HG02610 (cell line): Measurements from ENCODE around the gene SCN5A.

Experiments
- ATAC-seq: cut with Tn5 transposase; IDR thresholded peaks from one replicate; pipeline ENCODE4 v1.9.1; 2021; ENCODE audit warnings: mild to moderate bottlenecking, moderate library complexity; ENCODE audit not compliant: unreplicated experiment

The SCN5A gene

GRCh38 chr3:38648024-38648658 is 1.3 kb downstream of the SCN5A start:
- no peak for ATAC-seq

- no peak for ATAC-seq
Observed at GRCh38 chr3:38647217-38647970, 2.1 kb downstream of the SCN5A start.

- no peak for ATAC-seq
Observed at GRCh38 chr3:38646630-38647029, 2.9 kb downstream of the SCN5A start.

DNA sequence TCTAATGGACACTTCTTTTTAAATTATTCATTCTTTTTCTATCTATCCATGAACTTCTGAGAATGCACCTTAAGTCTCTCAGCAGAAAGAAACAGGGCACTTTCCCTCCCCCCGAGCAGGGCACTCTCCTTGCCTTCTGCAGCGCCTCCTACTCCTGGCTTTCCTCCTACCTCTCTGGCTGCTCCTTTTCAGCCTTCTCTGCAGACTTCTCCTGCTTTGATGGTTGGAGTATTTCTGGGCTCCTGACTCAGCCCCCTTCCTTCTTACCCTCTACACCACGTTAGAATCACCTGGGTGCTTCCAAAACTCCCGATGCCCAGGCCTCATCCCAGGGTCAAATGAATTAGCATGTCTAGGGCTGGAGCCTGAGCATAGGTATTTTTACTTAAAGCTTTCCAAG is 3.4 kb downstream of the SCN5A start:
- no peak for ATAC-seq

DNA sequence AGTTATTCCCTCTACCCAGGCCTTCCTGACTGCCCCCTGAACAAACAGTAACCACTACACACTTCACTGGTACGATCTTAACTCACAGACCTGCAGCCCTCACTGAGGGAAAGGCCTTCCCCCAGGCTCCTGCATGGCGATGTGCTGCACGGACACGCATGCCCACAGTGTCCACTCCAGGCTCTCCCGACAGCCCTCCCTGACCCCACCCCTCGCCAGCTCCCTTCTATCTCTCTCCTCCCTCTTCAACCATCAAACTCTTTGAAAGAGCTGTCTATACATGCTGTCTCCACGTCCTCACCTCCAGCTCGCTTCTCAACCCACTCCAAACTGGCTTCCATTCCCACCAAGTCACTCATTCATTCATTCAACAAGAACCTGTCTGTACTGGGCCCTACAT is 3.9 kb downstream of the SCN5A start:
- no peak for ATAC-seq

GRCh38 chr3:38645076-38645475 is 4.4 kb downstream of the SCN5A start:
- ATAC-seq: no peak

GRCh38 chr3:38644662-38645053 is 4.8 kb downstream of the SCN5A start:
- ATAC-seq: no peak

DNA sequence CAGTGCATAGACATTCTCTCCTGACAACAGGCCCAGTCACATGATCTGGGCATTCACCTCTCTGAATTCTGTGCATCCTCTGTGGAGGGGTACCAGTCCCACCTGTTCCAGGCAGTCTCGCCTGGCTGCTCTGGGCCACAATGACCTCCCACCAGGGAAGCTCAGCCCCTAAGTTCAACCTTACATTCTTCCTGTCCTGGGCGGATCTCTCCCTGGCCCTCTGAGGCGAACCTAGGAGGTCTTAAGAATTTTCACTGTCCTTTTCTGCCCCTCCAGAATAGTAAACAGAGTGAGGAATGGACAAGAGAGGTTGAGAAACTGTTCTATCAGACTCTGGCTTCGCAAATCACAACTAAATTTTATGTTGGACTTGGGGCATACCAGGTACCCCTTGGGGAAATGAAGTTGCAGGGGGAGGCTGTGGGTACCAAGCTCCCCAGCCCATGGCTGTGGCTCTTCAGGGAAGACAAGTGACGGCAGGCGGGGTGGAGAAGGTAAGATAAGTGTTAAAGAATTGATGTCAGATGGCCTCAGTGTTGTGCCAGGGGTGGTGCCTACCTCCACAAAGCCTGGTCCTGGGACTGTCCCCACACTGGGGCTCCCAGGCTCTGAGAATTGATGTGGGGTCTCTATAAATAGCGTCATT is 5.3 kb downstream of the SCN5A start:
- ATAC-seq: no peak

DNA sequence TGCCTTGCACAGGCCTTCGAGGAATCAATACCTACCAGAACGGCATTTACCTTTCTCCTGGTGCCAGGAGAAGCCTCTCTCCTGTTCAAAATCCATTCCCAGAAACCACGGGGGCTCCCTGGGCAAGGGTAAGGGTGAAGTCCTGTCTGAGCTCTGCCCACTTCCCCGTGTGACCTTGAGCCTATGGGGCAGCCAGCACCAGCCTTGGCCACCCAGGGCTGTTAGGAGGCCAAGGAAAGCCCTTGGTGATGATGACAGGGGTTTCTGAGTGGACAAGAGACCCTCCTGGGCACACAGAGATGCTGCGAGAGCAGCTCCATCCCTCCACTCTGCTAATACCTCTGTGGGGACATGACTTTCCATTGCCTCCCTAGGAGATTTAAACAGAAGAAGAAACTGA is 5.9 kb downstream of the SCN5A start:
- ATAC-seq: no peak

GRCh38 chr3:38643090-38643489 is 6.4 kb downstream of the SCN5A start:
- no peak for ATAC-seq

- ATAC-seq: no peak
Observed at GRCh38 chr3:38641461-38642110, 7.9 kb downstream of the SCN5A start.

GRCh38 chr3:38640661-38641452 is 8.6 kb downstream of the SCN5A start:
- no peak for ATAC-seq

GRCh38 chr3:38638354-38638753 is 11.1 kb downstream of the SCN5A start:
- ATAC-seq: no peak

GRCh38 chr3:38637906-38638305 is 11.6 kb downstream of the SCN5A start:
- no peak for ATAC-seq

- no peak for ATAC-seq
Observed at GRCh38 chr3:38636881-38637280, 12.6 kb downstream of the SCN5A start.

GRCh38 chr3:38636464-38636863 is 13.0 kb downstream of the SCN5A start:
- no peak for ATAC-seq

DNA sequence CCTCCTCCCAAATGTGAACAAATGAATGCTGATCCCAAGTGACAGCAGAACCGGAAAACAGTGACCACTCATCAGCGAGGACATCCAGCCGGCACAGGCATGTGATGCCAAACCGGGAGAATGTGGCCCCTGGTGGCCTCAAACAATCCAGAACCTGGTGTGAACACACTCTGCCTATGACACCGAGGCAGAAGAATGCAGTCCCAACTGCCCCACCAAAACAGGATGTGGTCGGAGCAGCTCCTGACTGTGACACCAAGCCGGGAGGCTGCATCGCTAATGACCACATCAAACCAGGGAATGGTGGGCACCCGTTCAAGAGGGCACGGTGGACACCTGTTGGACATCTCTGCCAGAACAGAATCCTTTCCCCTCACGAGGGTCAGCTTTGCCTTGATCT is 15.4 kb downstream of the SCN5A start:
- no peak for ATAC-seq

DNA sequence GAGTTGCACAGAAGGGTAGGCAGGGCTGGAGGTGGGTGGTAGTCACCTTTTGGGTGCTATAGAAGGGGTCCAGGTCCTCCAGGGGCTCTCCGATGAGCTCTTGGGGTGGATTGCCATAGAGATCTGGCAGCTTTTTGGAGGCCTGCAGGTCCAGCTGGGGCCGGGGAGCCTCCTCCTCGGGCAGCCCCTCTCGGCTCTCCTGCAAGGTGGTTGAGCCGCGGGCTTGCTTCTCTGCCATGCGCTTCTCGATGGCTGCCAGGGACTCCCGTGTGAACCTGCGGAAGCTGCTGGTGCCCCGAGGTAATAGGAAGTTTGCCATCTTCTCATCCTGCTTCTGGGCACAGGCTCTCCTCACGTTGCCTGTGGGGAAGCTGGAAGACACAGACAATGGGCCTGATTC is 16.5 kb downstream of the SCN5A start:
- ATAC-seq: no peak

GRCh38 chr3:38630606-38631005 is 18.9 kb downstream of the SCN5A start:
- no peak for ATAC-seq

DNA sequence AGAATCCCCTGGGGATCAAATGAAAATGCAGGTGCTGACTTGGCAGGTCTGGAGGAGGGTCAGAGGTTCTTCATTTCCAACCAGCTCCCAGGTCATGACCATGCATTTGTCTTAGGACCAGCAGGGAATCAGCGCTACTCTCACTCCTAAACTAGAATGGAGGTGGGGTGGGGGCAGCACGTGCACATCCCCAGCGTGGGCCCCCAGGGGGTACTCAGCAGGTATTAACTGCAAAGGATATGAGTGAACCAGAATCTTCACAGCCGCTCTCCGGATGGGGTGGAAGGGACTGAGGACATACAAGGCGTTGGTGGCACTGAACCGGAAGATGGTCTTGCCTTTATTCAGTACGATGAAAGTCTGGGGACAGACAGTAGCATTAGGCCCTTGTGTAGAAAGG is 19.4 kb downstream of the SCN5A start:
- ATAC-seq: no peak

- ATAC-seq: no peak
Observed at GRCh38 chr3:38628835-38629234, 20.7 kb downstream of the SCN5A start.
